ENCODE results near the gene CBR1.

Gene CBR1

DNA sequence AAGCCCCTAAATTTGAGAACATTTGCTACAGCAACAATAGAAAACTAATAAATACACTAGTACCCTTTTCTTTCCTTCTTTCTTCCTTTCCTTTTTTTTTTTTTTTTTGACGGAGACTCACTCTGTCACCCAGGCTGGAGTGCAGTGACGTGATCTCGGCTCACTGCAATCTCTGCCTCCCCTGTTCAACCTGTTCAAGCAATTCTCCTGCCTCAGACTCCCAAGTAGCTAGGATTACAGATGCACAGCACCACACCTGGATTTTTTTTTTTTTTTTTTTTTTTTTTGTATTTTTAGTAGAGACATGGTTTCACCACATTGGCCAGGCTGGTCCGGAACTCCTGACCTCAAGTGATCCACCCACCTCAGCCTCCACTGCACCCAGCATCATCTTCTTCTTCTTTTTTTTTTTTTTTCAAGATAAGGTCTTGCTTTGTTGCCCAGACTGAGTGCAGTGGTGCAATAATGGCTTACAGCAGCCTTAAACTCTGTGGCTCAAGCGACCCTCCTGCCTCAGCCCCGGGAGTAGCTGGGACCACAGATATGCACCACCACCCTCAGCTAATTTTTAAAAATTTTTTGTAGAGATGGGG, 45.4 kb downstream of the CBR1 start:
- DNase-seq (ENCODE audit: low read depth in 2 of 2): no peak

DNA sequence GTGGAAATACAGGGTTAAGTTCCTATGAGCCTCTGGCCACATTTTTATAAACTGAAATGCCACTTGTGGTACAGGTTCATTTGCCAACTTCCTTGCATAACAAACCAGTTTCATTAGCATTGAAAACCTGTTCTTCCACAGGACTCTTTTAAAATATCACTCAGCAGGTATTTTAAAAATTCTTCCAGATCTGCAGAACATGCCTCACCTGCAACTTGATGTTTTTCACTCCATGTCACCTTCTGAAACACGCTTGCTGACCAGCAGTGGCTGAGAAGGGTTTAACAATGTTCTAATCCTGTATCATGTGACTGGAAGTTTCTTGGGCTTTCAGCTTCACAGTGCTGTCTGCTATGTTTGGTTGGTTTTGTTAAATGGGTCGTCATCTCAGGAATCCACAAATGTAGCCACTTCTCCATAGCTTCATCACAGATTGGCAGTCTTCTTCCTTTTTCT, 47.5 kb downstream of the CBR1 start:
- no peak for DNase-seq (ENCODE audit: low read depth in 2 of 2)

DNA sequence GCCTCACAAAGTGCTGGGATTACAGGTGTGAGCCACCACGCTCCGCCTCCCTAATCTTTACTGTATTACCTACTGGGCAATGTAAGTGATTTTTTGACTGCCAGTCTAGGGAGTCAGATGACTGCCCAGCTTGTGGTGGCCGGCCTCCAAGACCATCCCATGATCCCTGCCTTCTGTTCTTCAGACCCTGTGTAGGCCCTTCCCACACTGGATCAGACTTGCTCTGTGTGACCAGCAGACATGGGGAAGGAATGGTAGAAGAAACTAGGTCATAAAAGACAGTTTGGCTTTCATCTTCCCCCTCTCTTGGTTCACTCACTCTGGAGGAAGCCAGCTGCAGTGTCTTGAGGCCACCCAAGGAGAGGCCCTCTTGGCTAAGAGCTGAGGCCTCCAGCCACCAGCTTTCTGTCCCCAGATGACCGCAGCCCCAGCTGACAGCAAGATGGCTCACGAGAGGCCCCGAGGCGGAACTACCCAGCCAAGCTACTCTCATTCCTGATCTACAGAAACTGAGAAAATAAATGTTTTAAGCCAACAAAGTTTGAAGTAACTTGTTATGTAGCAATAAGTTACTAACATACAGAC, 50.6 kb downstream of the CBR1 start:
- no peak for DNase-seq (ENCODE audit: low read depth in 2 of 2)

All from activated CD4-positive, alpha-beta T cell treated with anti-CD3 and anti-CD28 coated beads for 24 hours (primary cell).